Right renal pelvis (tissue), 4 donors: Measurements from ENCODE around the gene CDKN2AIP. TPM values are rescaled to one million over a fixed set of nuclear protein-coding genes. Genes with fewer than 3 reads are reported as not detected.

Experiments
- DNase-seq, 4 donors: peaks; one replicate each; pipeline ENCODE4 v3.0.0-alpha.2; 2013; ENCODE audit warnings: low read depth in 4 of 4, low spot score in 3 of 4, missing footprints in 1 of 4
- polyA plus RNA-seq, 4 donors: library from polyadenylated mRNA; unstranded; fragments of 120-200 nt; gene quantifications; one replicate each; pipeline ENCODE4 v1.2.1, GENCODE V29; 2013; ENCODE audit not compliant: insufficient read length in 4 of 4

CDKN2AIP gene
- polyA plus RNA-seq, 4 donors: 36.6 to 43.7 (median 39.3) TPM

DNA sequence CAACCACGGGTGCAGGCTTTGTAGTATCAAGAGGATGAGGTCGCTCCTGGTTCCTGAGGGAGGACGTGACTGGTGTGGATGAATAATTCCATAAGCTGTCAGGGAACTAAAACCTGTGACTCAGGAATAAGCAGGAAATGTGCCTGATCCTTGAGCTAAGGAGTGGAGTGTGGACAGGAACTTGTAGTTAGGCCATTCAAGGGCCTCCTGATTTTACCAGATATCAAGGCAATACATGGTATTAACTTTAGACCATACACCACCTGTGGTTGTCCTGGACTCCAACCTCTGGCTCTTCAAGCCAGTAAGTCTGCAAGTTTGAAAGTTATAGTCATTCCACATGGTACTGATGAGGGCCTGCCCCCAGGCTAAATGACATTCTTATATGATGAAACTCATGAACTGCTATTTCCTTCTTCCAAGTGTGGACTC, 48.4 kb downstream of the CDKN2AIP start:
- DNase-seq: no peak

DNA sequence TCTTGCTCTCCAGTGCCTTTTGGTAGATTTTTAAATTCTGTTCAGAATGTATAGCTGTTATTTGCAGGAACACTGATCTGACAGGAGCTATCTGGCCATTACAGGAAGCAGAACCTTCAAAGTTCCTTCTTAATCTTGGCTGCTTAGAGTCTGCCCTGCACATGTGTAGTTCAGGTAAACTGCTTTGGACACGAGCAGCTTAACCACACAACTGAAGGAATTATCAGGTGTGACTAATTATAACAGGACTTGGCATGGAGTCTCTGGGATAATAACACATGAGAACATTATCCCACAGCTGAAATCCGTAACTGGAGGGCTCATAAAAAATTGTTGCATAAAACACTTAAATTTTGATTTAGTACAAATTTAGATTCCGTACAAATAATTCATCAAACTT, 48.8 kb downstream of the CDKN2AIP start:
- DNase-seq: no peak

DNA sequence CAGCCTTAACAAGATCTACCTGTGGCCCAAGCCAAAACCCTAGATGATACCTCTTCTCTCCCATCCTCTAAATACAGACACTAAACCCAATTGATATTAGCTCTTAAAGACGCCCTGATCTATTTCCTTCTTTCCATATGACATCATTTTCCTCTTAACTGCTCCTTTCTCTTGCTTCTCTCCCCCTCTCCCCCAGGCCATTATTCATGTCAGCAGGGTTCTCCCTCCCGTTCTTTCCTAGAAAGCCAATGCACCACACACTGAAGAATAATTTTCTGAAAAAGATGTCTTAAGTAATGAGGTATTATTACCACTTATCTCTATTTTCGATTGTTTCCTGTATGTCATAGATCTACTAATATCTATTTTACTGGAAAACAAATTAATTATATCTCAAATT, 50.7 kb downstream of the CDKN2AIP start:
- DNase-seq: no peak

Other genes with a start within 250 kb of the CDKN2AIP start
- gene CLDN22, start 124.4 kb upstream of the CDKN2AIP start, polyA plus RNA-seq: under 1 TPM; 0.38 to 0.77 (median 0.51) TPM
- gene CLDN24, start 122.2 kb upstream of the CDKN2AIP start, polyA plus RNA-seq: under 1 TPM in 2 of 4 donors, not detected in 2; 0.17 to 0.69 TPM
- gene ING2, start 60.4 kb downstream of the CDKN2AIP start, polyA plus RNA-seq: 10 to 100 TPM; 24.5 to 27.5 (median 25.8) TPM
- gene RWDD4, start 214.5 kb downstream of the CDKN2AIP start, polyA plus RNA-seq: 10 to 100 TPM; 37.2 to 45.1 (median 44.8) TPM
- gene TRAPPC11, start 214.7 kb downstream of the CDKN2AIP start, polyA plus RNA-seq: 10 to 100 TPM; 34.7 to 41.9 (median 39.1) TPM